NCI-H1092 treated with DMSO at 0.1 percent for 48 hours (cell line): ENCODE data around the gene ZNF837.
"Not testable (repeated sequence)": the region's sequence is repeated elsewhere in the genome, so short reads cannot be mapped to it uniquely, and the experiment has no call there.

Experiments
- DNase-seq: peaks from one replicate; lab custom pipeline; 2025; lab: John Stamatoyannopoulos, UW

The ZNF837 gene

DNA sequence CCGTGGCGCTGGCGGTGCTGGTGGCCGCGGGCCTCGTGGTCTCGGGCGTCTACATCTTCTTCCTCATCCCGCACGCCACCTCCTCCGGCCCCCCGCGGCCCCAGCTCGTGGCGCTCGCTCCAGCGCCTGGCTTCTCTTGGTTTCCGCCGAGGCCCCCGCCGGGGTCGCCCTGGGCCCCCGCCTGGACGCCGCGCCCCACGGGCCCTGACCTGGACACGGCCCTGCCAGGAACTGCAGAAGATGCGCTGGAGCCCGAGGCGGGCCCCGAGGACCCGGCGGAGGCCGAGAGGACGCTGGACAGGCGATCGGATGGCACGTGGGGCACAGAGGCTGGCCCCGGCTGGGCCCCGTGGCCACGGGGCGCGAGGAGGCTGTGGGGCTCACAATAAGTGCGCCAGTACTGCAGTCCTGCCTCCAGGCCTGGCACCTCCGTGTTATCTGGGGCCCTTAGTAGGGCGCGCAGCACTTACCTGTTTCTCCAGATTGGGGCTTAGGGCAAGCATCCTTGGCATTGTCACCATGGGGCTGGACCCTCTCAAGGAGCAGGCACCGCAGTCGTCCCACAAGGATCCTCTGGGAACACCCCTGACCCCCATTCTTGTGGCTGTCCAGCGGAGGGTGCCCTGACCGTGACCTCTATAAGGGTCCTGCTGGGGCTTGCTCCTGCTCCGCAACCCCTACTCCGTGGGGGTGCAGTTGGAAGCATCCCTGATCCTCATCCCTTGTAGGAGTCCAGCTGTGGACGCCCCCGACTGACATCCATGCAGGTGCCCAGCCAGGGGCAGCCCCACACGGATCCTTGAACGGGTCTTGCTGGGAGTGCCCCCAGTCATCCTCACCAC is 16.1 kb upstream of the ZNF837 start:
- DNase-seq, result no peak

- DNase-seq, result no peak
Observed at GRCh38 chr19:58395979-58396627, 15.3 kb upstream of the ZNF837 start.

DNA sequence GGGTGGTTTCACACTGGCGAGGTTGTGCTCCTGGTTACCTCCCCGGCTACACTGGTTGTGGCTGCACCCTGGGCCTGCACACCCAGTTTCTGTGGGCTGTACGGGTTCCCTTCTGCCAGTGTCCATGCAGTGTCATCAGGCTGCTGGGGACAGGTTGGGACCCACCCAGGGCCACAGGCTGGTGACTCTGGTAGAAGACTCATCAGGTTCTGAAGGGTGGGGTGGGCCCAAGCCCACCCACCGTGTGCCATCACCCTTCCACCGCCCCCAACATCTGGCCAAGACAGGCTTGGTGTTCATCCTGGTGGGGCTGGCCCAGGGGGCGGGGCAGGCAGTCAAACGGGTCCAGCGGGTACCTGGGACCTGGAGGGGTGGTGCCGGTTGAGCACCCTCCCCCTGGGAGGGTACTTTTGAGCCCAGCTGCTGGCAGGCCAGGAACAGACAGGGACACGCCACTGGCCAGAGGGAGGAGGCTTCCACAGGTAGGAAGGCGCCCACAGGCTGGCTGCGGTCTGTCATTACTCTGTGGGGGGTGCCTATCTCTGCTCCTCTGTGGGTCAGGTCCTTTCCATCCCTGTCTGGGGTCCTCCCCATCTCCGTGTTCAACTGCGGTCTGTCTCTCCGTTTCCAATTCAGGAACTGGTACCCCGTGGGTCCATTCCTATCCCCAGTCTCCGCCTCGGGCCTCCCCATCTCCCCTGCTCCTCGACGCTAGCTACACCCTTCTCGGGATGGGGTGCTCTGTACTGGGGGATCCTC is 14.6 kb upstream of the ZNF837 start, which contains the start of gene RNF225:
Gene RNF225, plus strand, starts transcription at position 437 of the 759 bp plus-strand sequence. CDS start 434 bp downstream, outside the sequence.
- DNase-seq, result no peak

DNA sequence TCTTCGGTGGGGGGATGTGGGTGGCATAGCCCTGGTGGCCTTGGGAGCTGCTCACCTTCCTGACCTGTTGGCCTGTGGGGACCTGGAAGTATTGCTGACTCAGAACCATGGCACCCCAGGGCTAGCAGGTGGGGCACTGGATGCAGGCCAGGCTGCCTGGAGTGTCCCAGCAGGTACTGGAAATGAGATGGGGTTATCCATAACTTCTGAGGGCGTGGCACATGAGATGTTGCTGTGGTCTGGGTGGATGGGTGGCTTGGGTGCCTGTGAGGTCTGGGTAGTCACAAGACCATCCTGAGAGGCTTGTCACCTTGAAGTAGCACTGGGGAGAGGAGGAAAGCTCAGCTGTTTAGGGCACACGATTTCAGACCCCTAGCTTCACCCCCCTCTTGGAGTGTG is 14.0 kb upstream of the ZNF837 start:
- DNase-seq, result no peak

- DNase-seq, result no peak
Observed at GRCh38 chr19:58393725-58394033, 12.8 kb upstream of the ZNF837 start.

GRCh38 chr19:58392945-58393724 is 12.3 kb upstream of the ZNF837 start:
- DNase-seq, result no peak

DNA sequence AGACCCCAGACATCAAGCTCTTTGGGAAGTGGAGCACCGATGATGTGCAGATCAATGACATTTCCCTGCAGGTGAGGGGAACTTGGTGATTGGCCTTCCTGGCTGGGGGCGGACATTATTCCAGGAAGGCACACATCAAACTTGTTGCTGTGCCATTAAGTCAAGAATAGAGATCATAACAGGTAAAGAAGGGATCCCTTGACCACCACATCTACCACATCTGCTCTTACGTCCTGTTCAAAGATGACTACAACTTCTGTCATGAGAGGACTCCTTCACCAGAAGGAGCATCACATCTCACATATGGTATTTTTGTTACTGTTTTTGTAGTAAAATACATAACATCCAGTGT is 7.3 kb upstream of the ZNF837 start:
- DNase-seq, result no peak

- DNase-seq, result no peak
Observed at GRCh38 chr19:58387338-58388174, 6.7 kb upstream of the ZNF837 start.

DNA sequence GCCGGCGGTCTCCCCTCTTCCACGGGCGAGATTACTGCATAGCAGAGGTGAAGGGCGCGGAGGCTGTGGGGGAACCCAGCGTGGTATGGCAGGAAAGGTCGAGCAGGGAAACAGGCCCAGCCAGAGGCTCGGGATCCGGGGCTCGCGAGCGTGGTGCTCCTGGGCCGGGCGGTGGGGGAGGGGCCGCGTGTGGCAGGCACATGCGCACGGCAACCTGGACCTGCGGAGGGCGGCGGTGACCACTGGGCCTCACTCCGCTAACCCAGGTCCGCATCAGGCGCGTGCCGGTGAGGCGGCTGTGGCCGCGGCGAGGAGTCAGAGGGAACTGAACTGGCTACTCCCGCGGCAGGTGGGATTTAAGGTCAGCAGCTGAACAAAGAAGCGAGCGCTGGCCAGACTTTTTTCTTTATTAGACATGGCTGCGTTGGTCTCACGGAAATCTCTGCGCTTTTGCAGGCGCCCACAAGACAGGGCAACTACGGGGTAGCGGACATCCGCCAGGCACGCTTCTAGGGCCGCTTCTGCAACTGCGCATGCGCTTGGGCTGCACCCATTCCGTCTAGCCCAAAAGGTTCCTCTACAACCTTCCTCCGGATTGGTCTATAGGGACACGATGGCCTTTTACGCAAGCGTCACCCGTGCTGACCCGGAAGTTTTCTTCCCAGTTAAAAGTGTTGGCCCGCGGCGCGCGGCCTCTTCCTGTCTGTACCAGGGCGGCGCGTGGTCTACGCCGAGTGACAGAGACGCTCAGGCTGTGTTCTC is 5.9 kb upstream of the ZNF837 start, which contains the start of gene RPS5:
Gene RPS5, plus strand, starts transcription at position 694 of the 762 bp plus-strand sequence. CDS start 869 bp downstream, outside the sequence.
- peak; percentile 95 for DNase-seq

- DNase-seq, result peak; percentile 32
Observed at GRCh38 chr19:58385891-58386575, 5.2 kb upstream of the ZNF837 start.

DNA sequence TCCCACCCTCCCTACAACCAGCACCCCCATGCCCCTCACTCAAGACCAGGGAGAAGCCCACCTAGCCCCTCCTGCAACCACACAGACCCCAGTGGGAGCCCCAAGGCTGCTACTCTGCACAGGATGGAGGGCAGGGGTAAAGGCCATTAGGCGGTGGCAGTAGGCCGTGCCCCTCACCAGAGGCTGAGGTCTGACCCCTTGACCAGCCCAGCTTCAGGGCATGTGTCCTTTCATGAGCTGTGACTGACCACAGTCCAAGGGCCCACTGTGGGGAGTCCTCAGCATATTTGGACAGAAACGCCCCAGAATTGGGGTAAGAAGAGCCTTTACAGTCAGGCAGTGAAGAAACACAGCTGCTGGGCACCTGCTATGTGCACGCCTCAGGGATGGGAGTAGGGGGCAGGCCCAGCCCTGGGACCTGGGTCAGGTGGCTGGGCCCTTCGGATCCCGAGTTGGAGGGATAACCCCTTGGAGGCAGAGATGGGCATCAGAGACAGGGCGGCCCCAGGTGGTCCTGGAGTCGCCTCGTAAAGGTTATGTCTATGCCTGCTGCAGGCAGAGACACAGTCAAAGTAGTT is 4.6 kb upstream of the ZNF837 start:
- no peak for DNase-seq

- no peak for DNase-seq
Observed at GRCh38 chr19:58382997-58383603, 2.3 kb upstream of the ZNF837 start.

DNA sequence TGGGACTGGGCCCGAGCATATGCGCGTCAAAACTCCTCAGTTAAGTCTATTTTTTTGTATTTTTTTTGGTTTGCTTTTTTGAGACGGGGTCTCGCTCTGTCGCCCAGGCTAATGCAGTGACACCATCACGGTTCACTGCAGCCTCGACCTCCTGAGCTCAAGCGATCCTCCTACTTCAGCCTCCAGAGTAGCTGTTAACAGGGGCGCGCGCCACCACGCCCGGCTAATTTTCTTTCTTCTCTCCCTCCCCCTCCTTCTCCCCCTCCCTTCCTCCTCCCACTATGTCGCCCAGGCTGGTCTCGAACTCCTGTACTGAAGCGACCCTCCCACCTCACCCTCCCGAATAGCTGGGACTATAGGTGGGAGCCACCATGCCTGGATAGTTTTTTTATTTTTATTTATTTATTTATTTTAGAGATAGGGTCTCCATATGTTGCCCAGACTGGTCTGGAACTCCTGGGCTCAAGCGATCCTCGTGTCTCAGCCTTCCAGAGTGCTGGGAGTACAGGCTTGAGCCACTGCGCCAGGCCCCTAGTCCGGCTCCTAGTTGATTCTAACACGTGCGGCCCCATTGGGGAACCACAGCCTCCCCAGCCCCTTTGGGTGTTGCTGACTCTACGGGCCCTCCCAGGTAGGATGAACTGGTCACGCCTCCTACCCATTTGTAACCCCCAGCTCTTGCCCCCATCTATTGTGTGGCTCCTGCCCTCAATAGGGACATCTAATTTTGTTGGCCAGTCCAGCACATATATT is 806 bp upstream of the ZNF837 start:
- DNase-seq, result no peak

DNA sequence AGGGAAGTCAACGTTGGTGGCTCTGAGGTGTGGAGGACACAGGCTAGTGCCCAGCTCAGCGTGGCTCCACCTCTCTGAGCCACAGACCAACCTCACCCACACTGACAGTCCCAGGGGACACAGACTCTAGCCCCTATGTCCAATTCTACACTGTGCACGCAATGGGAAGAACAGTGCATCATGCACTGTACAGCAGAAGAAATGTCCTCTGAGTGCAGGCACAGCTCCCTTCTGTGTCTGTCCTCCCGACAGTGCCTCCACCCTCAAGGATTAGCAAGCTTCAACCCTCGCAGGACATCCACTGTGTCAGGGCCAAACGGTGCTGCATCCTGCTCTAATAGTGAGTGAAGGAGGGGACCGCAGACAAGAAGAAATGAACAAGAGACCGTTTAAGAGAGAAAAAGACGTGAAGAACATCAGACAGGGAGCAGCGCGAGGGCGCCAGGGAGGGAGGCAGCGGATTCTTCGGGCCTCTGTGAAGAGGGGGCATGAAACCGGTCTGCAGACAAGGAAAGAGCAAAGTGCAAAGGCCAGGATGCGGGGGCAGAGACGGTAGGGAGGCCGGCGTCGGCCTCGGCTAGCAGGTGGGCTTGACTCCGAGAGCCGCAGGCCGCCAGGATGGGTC is 681 bp downstream of the ZNF837 start:
- no peak for DNase-seq

DNA sequence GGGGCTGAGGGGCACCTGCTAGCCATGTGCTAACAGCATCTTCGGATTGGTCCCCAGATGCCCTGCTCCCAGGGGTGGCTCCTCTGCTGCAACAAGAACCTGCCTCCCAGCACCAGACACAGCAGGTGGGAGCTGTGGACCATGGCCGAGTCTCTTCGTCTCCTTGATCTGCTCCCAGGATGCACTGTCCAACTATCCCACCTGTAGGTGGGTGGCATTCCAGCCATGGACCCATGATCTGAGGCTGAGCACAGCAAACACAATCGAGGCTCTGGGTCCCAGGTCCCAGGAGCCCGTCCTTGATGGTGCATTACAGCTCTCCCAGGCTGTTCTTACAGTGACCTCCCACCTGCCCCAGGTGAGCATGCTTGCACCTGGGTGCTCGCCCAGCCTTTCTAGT is 1.6 kb downstream of the ZNF837 start:
- DNase-seq, result no peak

DNA sequence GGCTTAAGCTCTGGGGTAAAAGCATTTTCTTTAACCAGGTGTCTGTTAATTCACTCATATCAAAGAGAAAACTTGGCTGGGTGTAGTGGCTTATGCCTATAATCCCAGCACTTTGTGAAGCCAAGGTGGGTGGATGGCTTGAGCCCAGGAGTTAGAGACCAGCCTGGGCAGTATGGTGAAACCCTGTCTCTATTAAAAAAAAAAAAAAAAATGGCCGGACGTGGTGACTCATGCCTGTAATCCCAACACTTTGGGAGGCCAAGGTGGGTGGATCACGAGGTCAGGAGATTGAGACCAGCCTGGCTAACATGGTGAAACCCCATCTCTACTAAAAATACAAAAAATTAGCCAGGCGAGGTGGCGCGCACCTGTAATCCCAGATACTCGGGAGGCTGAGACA is 4.1 kb downstream of the ZNF837 start:
- not testable (repeated sequence) for DNase-seq

- DNase-seq, result no peak
Observed at GRCh38 chr19:58374200-58374599, 6.6 kb downstream of the ZNF837 start.
